SU-DHL-6 (cell line): ENCODE data around the gene SNX17.

Source experiments
- EZH2phosphoT487 ChIP-seq: fragments of 200-600 bp; sonication (generic), shearing (Covaris generic); conservative IDR thresholded peaks from 2 replicates; pipeline ENCODE4 v1.6.1; 2018; ENCODE audit warnings: mild to moderate bottlenecking, antibody characterized with exemption, low read length, moderate library complexity, mixed read lengths
- TF ChIP-seq, protein P1 (sequence below): fragments of 200-600 bp; sonication (generic); IDR thresholded peaks from one replicate; pipeline ENCODE4 v1.5.1; 2017; ENCODE audit warnings: antibody characterized with exemption, mild to moderate bottlenecking, low read length, moderate library complexity; ENCODE audit not compliant: insufficient read depth, poor library complexity, severe bottlenecking

DNA sequence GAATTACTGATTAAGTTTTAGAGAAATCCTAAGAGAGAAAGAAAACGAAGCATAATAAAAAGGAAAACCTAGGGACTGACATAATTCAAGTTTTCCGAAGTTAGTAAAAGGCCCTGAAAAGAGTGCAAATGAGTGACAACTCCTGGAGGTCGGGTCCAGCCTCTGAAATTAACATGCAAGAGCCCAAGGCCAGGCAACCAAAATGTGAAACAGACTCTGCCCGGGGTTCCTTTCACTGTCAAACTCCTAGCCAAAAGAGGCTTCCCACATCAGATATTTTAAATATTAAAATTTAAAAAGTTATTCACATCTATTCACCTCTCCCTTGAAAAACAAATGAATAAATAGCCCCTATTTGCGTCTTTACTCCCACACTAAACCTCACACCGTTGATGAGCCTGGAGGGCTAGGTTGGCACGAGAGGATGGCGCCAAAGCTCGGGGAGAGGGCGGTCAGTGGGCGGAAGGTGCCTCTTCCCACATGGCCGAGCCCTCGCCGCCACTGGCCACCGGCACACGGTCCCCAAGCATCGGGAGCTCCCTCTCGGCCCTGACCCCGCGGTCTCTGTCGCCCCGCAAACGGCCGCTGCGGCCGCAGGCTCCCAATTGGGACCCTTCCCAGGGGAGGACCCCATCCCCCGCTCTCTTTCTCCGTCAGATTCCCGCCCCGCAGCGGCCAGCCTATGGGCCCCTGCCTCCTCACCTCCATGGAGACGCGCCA lies 38.3 kb downstream of the SNX17 start:
- TF ChIP-seq, protein P1, sequence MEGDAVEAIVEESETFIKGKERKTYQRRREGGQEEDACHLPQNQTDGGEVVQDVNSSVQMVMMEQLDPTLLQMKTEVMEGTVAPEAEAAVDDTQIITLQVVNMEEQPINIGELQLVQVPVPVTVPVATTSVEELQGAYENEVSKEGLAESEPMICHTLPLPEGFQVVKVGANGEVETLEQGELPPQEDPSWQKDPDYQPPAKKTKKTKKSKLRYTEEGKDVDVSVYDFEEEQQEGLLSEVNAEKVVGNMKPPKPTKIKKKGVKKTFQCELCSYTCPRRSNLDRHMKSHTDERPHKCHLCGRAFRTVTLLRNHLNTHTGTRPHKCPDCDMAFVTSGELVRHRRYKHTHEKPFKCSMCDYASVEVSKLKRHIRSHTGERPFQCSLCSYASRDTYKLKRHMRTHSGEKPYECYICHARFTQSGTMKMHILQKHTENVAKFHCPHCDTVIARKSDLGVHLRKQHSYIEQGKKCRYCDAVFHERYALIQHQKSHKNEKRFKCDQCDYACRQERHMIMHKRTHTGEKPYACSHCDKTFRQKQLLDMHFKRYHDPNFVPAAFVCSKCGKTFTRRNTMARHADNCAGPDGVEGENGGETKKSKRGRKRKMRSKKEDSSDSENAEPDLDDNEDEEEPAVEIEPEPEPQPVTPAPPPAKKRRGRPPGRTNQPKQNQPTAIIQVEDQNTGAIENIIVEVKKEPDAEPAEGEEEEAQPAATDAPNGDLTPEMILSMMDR = no peak
- no peak for TF ChIP-seq EZH2phosphoT487
